ENCODE data around the gene JAZF1. TPM values are rescaled to one million over a fixed set of nuclear protein-coding genes. Genes with fewer than 3 reads are reported as not detected.

The JAZF1 gene
- total RNA-seq, 1 donor from 2014 or later: 2.5 TPM

DNA sequence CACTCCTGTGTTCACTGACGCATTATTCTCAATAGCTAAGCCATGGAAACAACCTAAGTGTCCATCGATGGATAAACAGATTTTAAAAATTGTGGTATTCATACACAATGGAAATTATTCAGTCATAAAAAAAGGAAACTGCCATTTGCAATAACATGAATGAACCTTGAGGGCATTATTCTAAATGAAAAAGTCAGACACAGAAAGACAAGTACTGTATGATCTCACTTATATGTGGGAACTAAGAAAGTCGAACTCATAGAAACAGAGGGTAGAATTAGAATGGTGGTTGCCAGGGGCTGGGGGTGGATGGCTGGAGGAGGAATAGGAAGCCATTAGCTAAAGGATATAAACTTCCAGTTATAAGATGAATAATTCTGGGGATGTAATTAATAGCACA lies 71.8 kb downstream of the JAZF1 start:
- intact Hi-C loops (cut with micrococcal nuclease): no loop called here

DNA sequence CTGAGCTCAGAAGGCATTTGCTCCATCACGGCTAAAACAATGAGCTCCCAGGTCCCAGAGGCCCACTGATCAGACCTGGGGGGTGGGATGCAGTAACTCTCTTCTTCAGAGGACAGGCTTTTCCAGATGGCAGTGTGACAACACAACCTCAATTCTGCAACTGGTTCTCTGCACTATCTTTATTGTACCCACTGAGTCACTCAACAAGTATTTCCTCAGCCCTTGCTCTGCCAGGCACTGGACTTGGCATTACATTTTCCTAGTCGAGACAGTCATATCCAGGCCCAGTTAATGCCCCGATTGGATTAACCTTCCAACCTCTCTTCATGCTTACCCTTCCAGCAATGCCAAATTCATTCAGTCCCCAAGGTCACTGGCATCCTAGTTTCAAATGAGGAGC lies 72.6 kb downstream of the JAZF1 start:
- intact Hi-C loops (cut with micrococcal nuclease): no loop called here

DNA sequence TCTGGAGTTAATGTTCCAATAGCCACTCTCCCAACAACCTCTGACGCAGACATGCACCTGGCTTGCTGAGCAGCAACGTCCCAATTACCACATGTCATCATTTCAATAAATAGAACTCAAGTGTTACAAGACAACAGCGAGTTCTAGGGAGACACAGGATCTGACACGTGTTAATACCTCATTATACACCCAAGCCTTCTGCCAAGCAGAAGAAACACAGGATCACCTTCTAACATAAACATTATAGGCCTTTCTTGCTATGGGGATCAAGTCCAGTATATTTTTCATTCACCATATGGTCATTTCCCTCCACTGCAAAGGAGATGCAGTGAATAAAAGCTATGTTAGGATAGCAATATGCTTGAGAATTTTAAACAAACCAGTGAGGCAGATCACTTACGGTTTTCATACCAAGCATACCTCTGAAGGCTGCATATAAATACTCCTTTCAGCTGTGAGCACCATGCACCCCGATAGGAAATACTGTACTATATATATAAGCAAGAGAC lies 74.2 kb downstream of the JAZF1 start:
- intact Hi-C loops (cut with micrococcal nuclease): no loop called here

DNA sequence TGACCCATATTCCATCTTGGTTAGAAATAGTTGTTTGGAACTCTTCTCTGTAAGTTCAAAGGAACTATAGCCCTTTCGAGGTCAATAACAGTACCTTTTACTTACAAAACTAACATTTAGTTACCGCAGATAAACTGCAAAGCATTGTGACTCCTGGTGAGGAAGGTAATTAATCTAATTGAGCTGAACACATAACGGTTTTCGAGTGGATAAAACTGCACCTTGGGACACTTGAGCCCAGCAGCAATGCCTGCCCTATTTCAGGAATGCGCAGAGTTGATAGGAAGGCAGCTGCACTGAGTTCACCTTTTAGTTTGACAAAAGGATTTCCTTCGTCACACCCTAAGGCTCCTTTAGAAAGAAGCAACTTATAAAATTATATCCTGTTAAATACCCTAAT lies 75.4 kb downstream of the JAZF1 start:
- intact Hi-C loops (cut with micrococcal nuclease): no loop called here

DNA sequence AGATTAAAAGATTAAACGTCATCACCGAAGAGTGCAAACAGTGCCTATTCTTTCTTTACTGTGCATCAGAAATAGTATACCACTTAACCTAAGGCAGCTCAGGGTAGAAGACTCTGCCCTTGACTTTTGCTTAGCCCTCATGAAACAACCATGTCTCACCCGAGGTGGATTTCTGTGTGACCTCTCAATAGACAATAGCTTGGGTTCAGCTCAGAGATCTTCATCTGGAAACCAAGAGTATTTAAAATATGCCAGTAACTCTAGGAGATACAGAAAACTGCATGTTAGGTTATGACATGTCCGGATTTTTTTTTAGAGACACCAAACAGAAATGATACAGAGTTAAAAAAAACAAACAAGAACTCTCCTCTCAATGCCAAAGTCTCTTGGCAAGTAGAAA lies 75.8 kb downstream of the JAZF1 start:
- intact Hi-C loops (cut with micrococcal nuclease): no loop called here

DNA sequence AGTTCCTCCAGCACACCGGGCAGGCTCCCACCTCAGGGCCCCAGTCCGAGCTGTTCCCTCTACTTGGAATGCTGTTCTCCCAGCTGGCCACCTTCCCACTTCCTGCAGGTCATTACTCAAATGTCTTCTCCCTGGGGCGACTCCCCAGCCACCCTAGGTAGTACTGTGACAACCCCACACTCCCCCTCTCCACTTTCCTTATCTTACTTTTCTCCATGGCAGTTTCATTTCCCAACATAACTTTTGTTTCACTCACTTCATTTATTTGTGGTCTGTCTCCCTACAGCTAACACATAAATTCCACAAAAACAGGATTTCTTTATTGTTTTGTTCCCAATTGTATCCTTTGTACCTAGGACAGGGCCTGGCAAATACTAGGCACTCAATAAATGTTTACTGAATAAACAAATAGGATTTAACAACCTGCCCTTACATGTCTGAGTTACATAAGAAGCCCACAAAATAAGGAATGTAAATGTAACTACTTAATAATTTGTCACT lies 76.5 kb downstream of the JAZF1 start:
- intact Hi-C loops (cut with micrococcal nuclease): no loop called here

DNA sequence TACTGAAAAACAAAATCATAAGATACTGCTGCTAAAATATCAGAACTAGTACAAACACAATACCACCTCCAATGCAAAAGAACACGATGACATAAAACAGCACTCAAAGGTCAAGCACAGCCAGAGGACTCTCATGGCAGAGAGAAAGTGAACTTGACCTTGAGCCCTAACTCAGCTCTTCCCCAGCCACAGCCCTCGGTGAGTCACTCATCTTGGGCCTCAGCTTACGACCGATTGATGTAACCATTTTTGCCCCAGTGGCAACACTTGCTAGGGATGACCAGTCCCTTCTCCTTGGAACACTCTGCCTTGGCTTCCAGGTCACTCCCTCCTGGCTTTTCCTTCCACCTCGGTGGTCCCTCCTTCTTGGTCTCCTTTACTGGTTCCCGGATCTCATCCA lies 77.8 kb downstream of the JAZF1 start:
- intact Hi-C loops (cut with micrococcal nuclease): no loop called here

DNA sequence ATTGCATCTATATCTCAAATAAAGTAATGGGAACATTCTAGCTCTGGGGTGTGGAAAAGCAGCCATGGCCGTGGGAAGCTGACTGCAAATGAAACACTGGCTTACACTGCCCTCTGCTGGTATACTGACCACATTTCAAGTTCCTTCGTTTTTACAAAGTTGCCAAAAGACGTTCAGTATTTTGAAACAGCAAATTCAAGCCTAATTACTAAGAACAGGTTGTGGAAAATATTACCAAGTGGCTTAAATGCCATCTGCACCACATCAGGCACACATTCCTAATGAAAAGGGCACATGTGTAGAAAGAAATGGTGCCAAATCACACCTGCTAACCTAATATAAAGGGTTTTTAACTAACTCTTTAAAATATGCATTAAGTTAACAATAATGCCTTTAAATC lies 83.9 kb downstream of the JAZF1 start:
- intact Hi-C loops (cut with micrococcal nuclease): loop anchor here (5.0 kb wide), 1 partner anchor 899 kb away; no protein-coding TSS in a partner anchor

DNA sequence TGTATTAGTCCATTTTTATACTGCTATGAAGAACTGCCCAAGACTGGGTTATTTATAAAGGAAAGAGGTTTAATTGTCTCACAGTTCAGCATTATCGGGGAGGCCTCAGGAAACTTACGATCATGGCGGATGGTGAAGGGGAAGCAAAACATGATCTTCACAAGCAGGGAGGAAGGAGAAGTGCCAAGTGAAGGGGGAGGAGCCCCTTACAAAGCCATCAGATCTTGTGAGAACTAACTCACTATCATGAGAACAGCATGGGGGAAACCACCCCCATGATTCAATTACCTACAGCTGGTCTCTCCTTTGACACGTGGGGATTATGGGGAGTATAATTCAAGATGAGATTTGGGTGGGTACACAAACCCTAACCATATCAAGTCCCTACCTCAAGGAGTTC lies 85.4 kb downstream of the JAZF1 start:
- intact Hi-C loops (cut with micrococcal nuclease): loop anchor here (5.0 kb wide), 1 partner anchor 898 kb away; no protein-coding TSS in a partner anchor

DNA sequence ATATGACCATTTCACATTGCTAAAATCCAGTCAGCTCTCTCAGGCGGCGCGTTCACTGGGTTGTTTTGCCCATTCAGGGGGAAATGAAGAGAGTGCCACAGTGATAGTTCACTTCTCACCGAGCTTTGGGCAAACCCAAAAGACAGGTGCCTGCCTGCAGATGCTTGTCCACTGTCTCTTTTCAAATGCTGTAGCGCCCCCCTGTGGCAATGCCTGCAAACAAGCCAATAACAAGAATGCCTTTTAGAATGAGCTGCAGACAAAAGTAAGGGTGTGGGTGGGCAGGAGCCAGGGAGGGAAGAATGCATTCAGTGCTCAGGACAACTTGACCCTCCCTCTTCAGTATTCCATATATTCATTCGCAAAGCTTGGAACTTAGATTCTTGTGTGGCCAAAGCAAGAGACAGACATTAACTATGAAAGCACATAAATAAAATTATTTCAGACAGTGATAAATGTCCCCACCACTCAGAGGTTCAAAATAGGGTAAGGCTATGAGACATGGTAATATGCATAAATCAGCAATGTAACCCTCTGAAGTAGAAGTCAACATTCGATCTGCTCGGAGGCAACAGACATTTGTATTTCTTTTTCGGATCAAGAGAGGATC lies 86.9 kb downstream of the JAZF1 start:
- intact Hi-C loops (cut with micrococcal nuclease): no loop called here

DNA sequence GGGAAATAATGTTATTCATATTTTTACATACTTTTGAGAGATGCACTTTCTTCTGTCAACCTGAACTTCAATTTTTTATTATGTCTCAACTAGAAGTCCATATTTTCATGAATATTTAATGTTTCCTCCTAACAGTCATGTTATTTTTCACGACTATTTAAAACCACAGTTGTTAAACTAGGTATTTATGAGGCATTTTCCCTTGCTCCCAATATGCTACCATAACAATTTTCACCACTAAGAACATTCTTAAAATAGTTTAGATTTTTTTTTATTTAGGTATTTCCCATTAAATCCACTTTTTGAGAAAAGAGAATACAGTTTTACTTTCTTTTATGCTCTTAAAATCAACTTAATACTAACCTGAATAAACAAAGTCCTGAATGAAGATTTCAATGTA lies 89.4 kb downstream of the JAZF1 start:
- intact Hi-C loops (cut with micrococcal nuclease): no loop called here

DNA sequence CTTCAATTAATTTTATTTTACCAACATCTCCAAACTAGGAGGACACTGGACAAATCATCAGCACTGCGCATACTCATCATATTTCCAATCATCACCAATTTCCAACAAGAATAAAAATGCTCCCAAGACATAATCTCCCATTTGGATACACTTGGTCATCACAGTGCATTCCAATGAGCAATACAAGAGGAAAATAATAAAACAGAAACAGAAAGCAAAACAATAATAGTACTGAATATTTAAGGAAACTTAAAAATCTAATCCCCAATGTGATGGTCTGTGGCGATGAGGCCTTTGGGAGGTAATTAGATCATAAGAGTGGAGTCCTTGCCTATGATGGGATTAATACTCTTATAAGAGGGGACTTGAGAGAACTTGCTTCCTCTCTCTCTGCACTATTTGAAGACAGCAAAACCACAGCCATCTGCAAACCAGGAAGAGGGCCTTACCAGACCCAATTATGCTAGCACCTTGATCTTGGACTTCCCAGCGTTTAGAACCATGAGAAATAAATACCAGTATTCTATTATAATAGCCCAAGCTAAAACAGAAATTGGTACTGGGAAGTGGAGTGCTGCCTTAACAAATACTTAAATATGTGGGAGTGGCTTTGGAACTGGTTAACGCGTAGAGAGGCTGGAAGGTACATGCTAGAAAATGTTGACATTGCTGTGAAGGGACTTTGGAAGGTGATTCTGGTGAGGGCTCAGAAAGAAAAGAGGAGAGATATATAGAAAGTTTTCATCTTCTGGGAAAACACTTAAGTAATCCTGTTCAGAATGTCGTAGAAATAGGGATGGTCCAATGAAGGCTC lies 91.5 kb downstream of the JAZF1 start:
- intact Hi-C loops (cut with micrococcal nuclease): no loop called here

DNA sequence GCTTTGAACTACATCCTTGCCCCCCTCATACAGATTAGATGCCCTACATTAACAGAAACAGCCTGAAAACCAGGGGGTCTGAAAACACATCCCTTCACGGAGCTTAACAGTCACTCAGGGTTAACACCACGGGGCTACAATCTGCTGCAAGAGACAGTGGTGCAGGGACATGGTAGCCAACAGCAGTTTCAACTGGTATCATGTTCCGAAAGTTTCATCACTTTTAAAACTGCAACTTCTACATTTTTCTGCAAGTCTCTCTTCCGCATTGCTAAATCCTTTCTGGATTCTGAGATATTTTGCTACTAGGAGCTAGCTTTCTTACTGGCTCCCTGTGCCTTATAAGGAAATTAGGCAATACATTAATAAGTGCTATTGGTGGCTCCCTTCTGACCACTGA lies 92.6 kb downstream of the JAZF1 start:
- intact Hi-C loops (cut with micrococcal nuclease): no loop called here

DNA sequence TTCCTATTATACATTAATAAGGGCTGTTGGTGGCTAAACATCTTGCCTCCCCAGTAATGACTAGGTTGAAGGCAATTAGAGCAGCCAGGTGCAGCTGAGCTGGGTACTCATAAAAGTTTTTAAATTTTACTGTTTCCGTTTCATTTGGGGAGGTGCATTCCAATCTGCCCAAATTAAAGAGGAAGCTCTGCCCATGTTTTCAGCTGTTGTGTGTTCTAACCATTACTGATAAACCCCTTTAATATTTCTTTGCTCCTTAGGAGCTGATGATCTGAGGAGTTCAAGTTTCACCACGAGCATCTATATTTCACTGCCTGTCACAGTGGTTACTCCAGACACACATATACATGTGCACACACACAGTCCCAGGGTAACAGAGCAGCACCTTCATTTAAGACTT lies 94.4 kb downstream of the JAZF1 start:
- intact Hi-C loops (cut with micrococcal nuclease): no loop called here

DNA sequence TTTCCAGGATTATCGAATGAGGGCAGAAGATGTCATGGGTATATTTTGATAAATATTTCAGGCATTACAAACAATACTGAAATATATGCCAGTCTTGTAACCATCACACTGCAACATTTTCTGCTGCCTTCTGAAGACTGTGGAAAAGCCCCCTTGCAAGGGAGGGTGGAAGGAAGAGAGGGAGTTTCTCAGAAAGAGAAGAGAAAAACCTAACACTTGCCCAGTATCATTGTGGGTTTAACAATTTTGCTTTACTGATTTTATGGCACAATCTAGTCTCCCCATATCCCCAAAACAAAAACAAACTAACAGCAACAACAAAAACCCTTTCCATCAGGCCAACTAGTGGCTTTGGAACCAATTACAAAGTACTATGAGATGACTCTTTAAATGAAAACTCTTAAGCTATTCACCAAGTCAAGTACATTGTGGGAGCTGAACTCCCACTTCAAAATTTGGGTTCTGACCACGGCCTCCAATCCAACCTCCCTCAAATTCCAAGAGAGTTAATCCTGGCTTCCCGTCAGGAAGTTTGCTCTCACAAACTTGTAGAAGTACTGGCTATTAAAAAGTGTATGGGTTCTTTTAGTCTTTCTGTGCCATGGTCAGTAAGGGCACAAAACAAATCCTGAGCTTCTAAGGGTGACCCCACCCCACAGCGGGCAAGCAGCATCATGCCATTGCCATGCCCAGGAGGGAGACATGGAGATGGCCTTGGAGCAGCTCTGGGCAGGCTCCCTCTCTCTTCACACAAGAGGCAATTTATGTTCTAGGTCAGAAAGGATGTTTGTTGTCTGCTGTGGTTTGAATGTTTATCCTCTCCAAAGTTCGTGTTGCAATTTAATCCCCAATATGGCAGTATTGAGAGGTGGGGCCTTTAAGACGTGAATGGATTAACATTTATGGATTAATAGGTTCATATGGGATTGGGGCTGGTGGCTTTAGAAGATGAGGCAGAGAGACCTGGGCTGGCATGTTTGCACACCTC lies 96.3 kb downstream of the JAZF1 start:
- intact Hi-C loops (cut with micrococcal nuclease): no loop called here

DNA sequence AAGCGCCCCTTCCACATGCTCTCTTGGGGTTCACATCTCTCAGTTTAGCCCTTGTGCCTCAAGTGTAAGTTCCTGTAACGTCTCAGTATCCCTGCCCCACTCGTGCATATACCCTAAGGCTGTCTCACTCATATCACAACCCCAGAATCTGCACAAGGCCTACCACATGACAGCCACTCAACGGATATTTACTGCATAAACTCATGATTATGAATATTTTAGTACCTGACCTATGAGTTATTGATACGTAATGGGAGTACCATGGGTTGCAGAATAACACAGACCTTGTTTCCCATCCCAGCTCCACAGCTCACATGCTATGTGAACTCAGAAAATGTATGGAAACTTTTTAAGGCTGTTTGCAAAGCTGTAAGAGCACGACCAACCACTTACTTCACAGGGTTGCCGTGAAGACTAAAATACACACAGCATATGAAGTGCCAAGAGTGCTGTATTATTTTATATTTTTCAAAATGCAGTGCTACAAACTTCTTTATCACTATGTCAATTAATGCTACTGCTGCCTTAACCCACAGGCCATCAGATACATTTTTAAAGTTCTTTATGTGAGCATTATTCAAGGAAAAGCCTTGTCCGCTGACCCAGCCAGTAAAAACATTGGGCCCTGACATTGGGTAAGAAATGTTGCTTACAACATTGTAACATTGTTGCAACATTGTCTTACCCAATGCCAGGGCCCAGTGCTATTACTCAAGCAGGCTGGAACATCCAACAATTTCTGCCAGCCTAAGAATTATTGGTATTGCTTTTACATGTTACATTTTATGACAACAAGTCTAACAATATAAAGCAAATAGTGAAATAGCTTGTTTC lies 97.2 kb downstream of the JAZF1 start:
- intact Hi-C loops (cut with micrococcal nuclease): no loop called here

DNA sequence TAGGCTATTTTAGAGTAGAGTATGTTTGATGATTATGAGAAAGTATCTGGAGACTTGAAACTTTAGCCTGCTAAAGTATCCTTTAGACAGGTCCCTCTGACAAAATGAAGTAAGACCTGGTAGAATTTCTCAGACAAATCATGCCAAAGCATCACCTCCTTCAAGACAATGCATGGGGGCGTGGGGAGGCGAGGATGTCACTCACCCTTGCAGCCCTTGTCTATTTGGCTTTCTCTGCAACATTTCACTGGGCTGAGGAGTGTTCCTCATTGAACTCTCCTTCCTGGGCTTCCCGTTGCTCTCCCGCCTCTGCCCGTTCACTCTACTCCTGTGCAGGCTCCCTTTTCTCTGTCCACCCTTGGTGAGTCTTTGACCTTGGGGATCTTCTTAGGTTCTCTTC lies 98.5 kb downstream of the JAZF1 start:
- intact Hi-C loops (cut with micrococcal nuclease): no loop called here

DNA sequence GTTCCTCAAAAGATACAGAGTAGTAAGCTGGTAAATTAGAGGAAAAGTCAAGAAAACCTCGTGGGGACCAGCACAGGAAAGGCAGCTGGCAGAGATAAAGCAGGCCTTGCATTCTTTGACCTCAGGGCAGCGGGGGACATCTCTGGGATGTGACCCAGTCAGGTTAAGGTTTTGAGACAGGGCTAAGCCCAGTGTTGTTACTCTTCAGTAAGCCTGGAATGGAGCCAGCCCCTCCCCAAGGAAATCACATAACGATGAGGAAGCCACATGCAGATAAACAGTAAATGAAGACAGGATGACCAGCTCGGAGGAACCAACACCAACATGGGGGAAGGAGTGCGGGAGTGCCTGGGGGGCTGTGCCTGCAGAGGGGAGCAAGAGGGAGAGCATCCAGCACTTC lies 99.6 kb downstream of the JAZF1 start:
- intact Hi-C loops (cut with micrococcal nuclease): no loop called here

DNA sequence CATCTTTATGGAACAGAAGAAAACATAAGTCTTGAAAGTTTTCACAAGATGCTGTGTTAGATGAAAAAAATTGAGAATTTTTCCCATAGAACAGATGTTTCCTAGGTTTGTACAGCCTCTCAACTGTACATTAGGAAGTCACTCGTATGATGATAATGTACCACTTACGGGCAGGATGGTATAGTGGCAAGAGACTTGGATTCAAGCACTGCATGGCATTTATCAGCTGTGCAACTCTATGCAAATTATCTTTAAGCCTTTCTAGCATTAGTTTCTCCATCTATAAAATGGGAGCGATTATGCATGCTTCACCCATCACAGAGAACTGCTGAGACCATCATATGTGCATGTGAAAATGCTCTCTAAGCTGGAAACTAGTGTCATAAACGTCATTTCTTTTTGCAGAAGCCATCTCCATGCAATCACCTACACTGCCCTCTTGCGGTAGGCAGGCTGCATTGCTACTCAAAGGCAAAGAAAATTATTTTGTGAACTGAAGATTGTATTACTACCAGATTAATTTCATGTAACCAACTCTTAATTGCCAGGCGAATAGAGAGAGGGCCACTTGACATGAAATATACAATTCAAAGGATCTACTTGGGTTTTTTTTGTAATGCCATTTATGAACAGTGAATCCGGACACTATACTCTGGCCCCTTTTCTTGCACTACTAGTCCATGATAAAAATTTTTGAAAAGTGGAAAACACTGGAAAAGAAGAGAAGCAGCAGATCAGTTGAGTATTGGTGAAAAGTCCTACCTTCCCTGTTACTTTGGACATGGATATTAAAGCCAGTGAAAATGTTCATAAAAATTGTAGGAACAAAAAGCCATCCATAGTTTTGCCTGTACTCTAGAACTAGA lies 102.3 kb downstream of the JAZF1 start:
- intact Hi-C loops (cut with micrococcal nuclease): loop anchor here (1.0 kb wide), 1 partner anchor 882 kb away; no protein-coding TSS in a partner anchor
